A549 treated with GW870086 at 1 μM for 4 hours (cell line): ENCODE measurements around the gene PDE6C. TPM values are rescaled to one million over a fixed set of nuclear protein-coding genes. Genes with fewer than 3 reads are reported as not detected.

Experiments used
- total RNA-seq: library from RNA; stranded (reverse); fragments of 200-300 nt; extraction: Qiagen RNA extraction; gene quantifications from 5 replicates; pipeline ENCODE4 v1.2.3, GENCODE V29; 2022; ENCODE audit warnings: low read depth

PDE6C gene
- total RNA-seq: not detected in 5 replicates

GRCh38 chr10:93612311-93612710 lies at the start of gene PDE6C:
TSS of gene PDE6C (plus strand) at chr10:93612537. CDS start at chr10:93612726, 189 bp downstream.

GRCh38 chr10:93566435-93567276 lies 45.7 kb upstream of the PDE6C start, which contains the start of gene FFAR4:
TSS of gene FFAR4 (plus strand) at chr10:93566665. CDS start at chr10:93566721, 56 bp downstream.

GRCh38 chr10:93601146-93601773 lies 11.1 kb upstream of the PDE6C start, which contains the start of gene RBP4:
TSS of gene RBP4 (minus strand) at chr10:93601235. CDS start at chr10:93601028, 207 bp downstream.

GRCh38 chr10:93702210-93703001 lies 90.1 kb downstream of the PDE6C start, which contains the start of gene FRA10AC1:
TSS of gene FRA10AC1 (minus strand) at chr10:93702592. CDS start at chr10:93700106, 2,486 bp downstream.

Other genes with a start within 250 kb of the PDE6C start
- 183 to 250 TPM (median 227 TPM) in 5 replicates for gene MYOF, start 130.2 kb upstream of the PDE6C start, total RNA-seq
- 53.5 to 73.6 TPM (median 65.2 TPM) in 5 replicates for gene CEP55, start 115.9 kb upstream of the PDE6C start, total RNA-seq
- gene FFAR4, start 45.9 kb upstream of the PDE6C start, total RNA-seq: 0.11 to 0.30 TPM (median 0.16 TPM) in 5 replicates
- gene RBP4, start 11.3 kb upstream of the PDE6C start, total RNA-seq: 8.0 to 11.5 TPM (median 9.6 TPM) in 5 replicates
- gene FRA10AC1, start 90.1 kb downstream of the PDE6C start, total RNA-seq: 4.7 to 6.4 TPM (median 5.6 TPM) in 5 replicates
- gene LGI1, start 145.4 kb downstream of the PDE6C start, total RNA-seq: not detected in 5 replicates